ENCODE measurements around the gene RAB26. TPM values are rescaled to one million over a fixed set of nuclear protein-coding genes. Genes with fewer than 3 reads are reported as not detected.

Gene RAB26
- total and polyA plus RNA-seq, 7 donors: 0.17 to 1.7 (median 0.32) TPM

GRCh38 chr16:2171601-2172178, 23.3 kb downstream of the RAB26 start:
- WGBS, 3 donors: 93 to 94% (median 94%) methylated on average over 23 to 28 of the region's 28 CpGs
- DNase-seq (no peak), ATAC-seq (no peak)
- intact Hi-C loops (cut with DNase I): no loop called here
- Histone ChIP-seq H3K9me3 (no peaks in the 10 kb centered on the region), H3K27ac (no peak overlapping the region), H3K4me1 (no peaks in the 10 kb centered on the region), H3K4me3 (no peak overlapping the region), H3K27me3 (ENCODE audit: insufficient read depth in 3 of 3, low read length in 2 of 3) (no peaks in the 10 kb centered on the region), H3K36me3 (ENCODE audit: insufficient read depth in 1 of 2, low read depth in 1 of 2) (peaks cover 3 to 81% of the 10 kb centered on the region in 2 donors)
- TF ChIP-seq, protein P1, sequence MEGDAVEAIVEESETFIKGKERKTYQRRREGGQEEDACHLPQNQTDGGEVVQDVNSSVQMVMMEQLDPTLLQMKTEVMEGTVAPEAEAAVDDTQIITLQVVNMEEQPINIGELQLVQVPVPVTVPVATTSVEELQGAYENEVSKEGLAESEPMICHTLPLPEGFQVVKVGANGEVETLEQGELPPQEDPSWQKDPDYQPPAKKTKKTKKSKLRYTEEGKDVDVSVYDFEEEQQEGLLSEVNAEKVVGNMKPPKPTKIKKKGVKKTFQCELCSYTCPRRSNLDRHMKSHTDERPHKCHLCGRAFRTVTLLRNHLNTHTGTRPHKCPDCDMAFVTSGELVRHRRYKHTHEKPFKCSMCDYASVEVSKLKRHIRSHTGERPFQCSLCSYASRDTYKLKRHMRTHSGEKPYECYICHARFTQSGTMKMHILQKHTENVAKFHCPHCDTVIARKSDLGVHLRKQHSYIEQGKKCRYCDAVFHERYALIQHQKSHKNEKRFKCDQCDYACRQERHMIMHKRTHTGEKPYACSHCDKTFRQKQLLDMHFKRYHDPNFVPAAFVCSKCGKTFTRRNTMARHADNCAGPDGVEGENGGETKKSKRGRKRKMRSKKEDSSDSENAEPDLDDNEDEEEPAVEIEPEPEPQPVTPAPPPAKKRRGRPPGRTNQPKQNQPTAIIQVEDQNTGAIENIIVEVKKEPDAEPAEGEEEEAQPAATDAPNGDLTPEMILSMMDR (IDR thresholded peaks at IDR 0.05): no peak

DNA sequence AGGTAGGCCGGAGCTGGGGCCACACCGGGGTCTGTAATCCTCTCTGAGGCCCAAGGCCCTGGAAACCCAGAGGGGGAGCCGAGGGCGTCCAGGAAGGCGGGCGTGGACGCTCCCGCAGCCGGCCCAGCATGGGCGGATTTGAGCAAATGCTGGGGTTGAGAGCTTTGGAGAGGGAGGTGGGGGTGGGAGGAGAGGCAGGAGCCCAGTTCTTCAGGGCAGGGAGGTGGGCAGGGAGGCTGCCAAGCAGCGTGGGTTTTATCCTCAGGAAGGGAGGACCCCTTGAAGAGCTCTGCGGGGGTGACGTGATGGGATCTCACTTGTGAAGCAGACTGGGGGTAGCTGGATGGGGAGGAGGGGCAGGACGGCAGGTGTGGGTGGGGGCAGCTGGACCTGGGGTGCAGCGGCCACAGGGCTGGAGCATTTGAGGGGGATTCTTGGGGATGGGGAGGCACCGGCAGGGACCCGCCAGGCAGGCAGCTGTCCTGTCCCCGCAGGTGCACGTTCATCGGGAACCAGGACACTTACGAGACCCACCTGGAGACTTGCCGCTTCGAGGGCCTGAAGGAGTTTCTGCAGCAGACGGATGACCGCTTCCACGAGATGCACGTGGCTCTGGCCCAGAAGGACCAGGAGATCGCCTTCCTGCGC, 24.4 kb downstream of the RAB26 start:
- TF ChIP-seq, protein P1 (IDR thresholded peaks at IDR 0.05): no peak
- H3K4me1 ChIP-seq: no peaks in the 10 kb centered on the region
- intact Hi-C loops (cut with DNase I): no loop called here
- no peak overlapping the region for H3K4me3 ChIP-seq
- H3K36me3 ChIP-seq (ENCODE audit: insufficient read depth in 1 of 2, low read depth in 1 of 2): peaks cover 6 to 83% of the 10 kb centered on the region in 2 donors
- H3K27ac ChIP-seq: no peak overlapping the region
- WGBS, 3 donors: 92 to 96% (median 93%) methylated on average over 28 to 29 of the region's 29 CpGs
- H3K9me3 ChIP-seq: no peaks in the 10 kb centered on the region
- no peaks in the 10 kb centered on the region for H3K27me3 ChIP-seq (ENCODE audit: insufficient read depth in 3 of 3, low read length in 2 of 3)
- no peak for ATAC-seq
- DNase-seq: no peak

GRCh38 chr16:2173366-2173765, 24.9 kb downstream of the RAB26 start:
- TF ChIP-seq, protein P1 (IDR thresholded peaks at IDR 0.05): no peak
- peaks cover 3 to 84% of the 10 kb centered on the region in 2 donors for H3K36me3 ChIP-seq (ENCODE audit: insufficient read depth in 1 of 2, low read depth in 1 of 2)
- WGBS, 3 donors: 85 to 93% (median 87%) methylated on average over 11 to 14 of the region's 14 CpGs
- DNase-seq: no peak
- intact Hi-C loops (cut with DNase I): no loop called here
- no peaks in the 10 kb centered on the region for H3K9me3 ChIP-seq
- H3K4me1 ChIP-seq: no peaks in the 10 kb centered on the region
- no peaks in the 10 kb centered on the region for H3K27me3 ChIP-seq (ENCODE audit: insufficient read depth in 3 of 3, low read length in 2 of 3)
- H3K4me3 ChIP-seq: no peak overlapping the region
- no peak overlapping the region for H3K27ac ChIP-seq
- no peak for ATAC-seq

GRCh38 chr16:2173916-2174315, 25.5 kb downstream of the RAB26 start:
- intact Hi-C loops (cut with DNase I): no loop called here
- peaks cover 3 to 84% of the 10 kb centered on the region in 2 donors for H3K36me3 ChIP-seq (ENCODE audit: insufficient read depth in 1 of 2, low read depth in 1 of 2)
- no peak overlapping the region for H3K4me3 ChIP-seq

More at GRCh38 chr16:2173916-2174315, 25.5 kb downstream of the RAB26 start:
- DNase-seq: no peak
- TF ChIP-seq, protein P1 (IDR thresholded peaks at IDR 0.05): no peak
- 83 to 94% (median 93%) methylated on average over 4 of the region's 4 CpGs for WGBS, 3 donors
- Histone ChIP-seq H3K27me3 (ENCODE audit: insufficient read depth in 3 of 3, low read length in 2 of 3) (no peaks in the 10 kb centered on the region), H3K4me1 (no peaks in the 10 kb centered on the region), H3K9me3 (no peaks in the 10 kb centered on the region), H3K27ac (no peak overlapping the region)
- no peak for ATAC-seq
